Astrocyte (in vitro differentiated cells and primary cell): Measurements from ENCODE around the gene FBXO17.

ENCODE experiments used
- CTCF ChIP-seq: IDR thresholded peaks from 2 replicates; pipeline ENCODE4 v1.5.1; 2011; ENCODE audit warnings: low read depth, mild to moderate bottlenecking, inconsistent platforms, low read length, moderate library complexity; ENCODE audit not compliant: insufficient read depth
- EZH2 ChIP-seq: IDR thresholded peaks from 2 replicates; pipeline ENCODE4 v1.6.1; 2012; ENCODE audit warnings: mild to moderate bottlenecking, low read length, inconsistent platforms; ENCODE audit not compliant: insufficient read depth

GRCh38 chr19:38905620-38906019, 69.9 kb downstream of the FBXO17 start:
- TF ChIP-seq CTCF (no peak), EZH2 (no peak)
